Naive thymus-derived CD4-positive, alpha-beta T cell (primary cell): ENCODE results near the gene STX7. TPM values are rescaled to one million over a fixed set of nuclear protein-coding genes. Genes with fewer than 3 reads are reported as not detected.

Experiments
- ATAC-seq: fragments of 150-1000 bp; cut with Tn5 transposase; 2 replicates; pipeline ENCODE4 v1.10.0; 2021; ENCODE audit warnings: mild to moderate bottlenecking, moderate library complexity
- CTCF ChIA-PET: fragments of 350-600 bp; sonication (Branson Sonifier 250); formaldehyde crosslinking; loops from one replicate; lab custom pipeline; 2021; ENCODE audit warnings: antibody characterized with exemption; lab: Charles Lee
- POLR2A ChIA-PET: fragments of 350-600 bp; sonication (Branson Sonifier 250); formaldehyde crosslinking; loops from one replicate; lab custom pipeline; 2021; ENCODE audit warnings: antibody characterized with exemption, inconsistent platforms; lab: Charles Lee
- DNase-seq, 9 donors: peaks; one replicate each; pipeline versions ENCODE4 v3.0.0 to v3.0.0-alpha.2; 2020 to 2022; ENCODE audit warnings: mixed read lengths in 1 of 9
- H3K27ac ChIP-seq: one replicate; pipeline ENCODE4 v1.7.0; 2013; ENCODE audit warnings: mild to moderate bottlenecking, low read depth, low read length, moderate library complexity
- H3K27me3 ChIP-seq, 2 donors: one replicate each; pipeline ENCODE4 v1.7.0; 2013; ENCODE audit warnings: low read length in 2 of 2, mild to moderate bottlenecking in 2 of 2, moderate library complexity in 2 of 2; ENCODE audit not compliant: control insufficient read depth in 2 of 2, insufficient read depth in 2 of 2
- H3K36me3 ChIP-seq, 3 experiments: 1 replicate in 2 of 3; 2 replicates in 1 of 3; pipeline ENCODE4 v1.7.0; 2013; ENCODE audit warnings: low read length in 3 of 3, mild to moderate bottlenecking in 3 of 3, moderate library complexity in 1 of 3; ENCODE audit not compliant: insufficient read depth in 3 of 3, control insufficient read depth in 2 of 3
- H3K4me1 ChIP-seq, 2 donors: one replicate each; pipeline ENCODE4 v1.7.0; 2013; ENCODE audit warnings: low read length in 2 of 2, mild to moderate bottlenecking in 2 of 2, moderate library complexity in 1 of 2; ENCODE audit not compliant: control insufficient read depth in 2 of 2, insufficient read depth in 2 of 2
- H3K4me3 ChIP-seq: 2 replicates; pipeline ENCODE4 v1.7.0; 2013; ENCODE audit warnings: mild to moderate bottlenecking, low read length
- H3K9me3 ChIP-seq, 3 experiments: 1 replicate in 2 of 3; 2 replicates in 1 of 3; pipeline ENCODE4 v1.7.0; 2013; ENCODE audit warnings: low read length in 3 of 3; ENCODE audit not compliant: control insufficient read depth in 2 of 3
- H3K27ac Mint-ChIP-seq, 9 donors: one replicate each; pipeline ENCODE4 v1.8.0; 2020 to 2022; ENCODE audit warnings: mixed read lengths in 9 of 9, mild to moderate bottlenecking in 8 of 9, moderate library complexity in 5 of 9, inconsistent platforms in 2 of 9
- H3K27me3 Mint-ChIP-seq, 5 donors: one replicate each; pipeline ENCODE4 v1.8.0; 2021 to 2022; ENCODE audit warnings: mixed read lengths in 5 of 5, mild to moderate bottlenecking in 1 of 5
- H3K36me3 Mint-ChIP-seq, 5 donors: one replicate each; pipeline ENCODE4 v1.8.0; 2020 to 2022; ENCODE audit warnings: mixed read lengths in 5 of 5, mild to moderate bottlenecking in 3 of 5, inconsistent platforms in 1 of 5
- H3K4me1 Mint-ChIP-seq, 7 donors: one replicate each; pipeline ENCODE4 v1.8.0; 2020 to 2022; ENCODE audit warnings: mixed read lengths in 7 of 7, mild to moderate bottlenecking in 3 of 7, inconsistent platforms in 1 of 7
- H3K4me3 Mint-ChIP-seq, 10 donors: one replicate each; pipeline ENCODE4 v1.8.0; 2020 to 2022; ENCODE audit warnings: mild to moderate bottlenecking in 10 of 10, mixed read lengths in 10 of 10, moderate library complexity in 6 of 10, inconsistent platforms in 2 of 10
- H3K9me3 Mint-ChIP-seq, 11 donors: one replicate each; pipeline ENCODE4 v1.8.0; 2020 to 2022; ENCODE audit warnings: mixed read lengths in 11 of 11, mild to moderate bottlenecking in 4 of 11, inconsistent platforms in 1 of 11, moderate library complexity in 1 of 11
- intact Hi-C, 2 donors: fragments of 100-400 bp; cut with micrococcal nuclease; formaldehyde crosslinking; loops; one replicate each; pipeline ENCODE4 v1.15.1; 2023
- polyA plus RNA-seq, 2 donors: library from polyadenylated mRNA; unstranded; fragments of 300-500 nt; fragmentation: Illumina TruSeq; gene quantifications; one replicate each; pipeline ENCODE4 v1.2.3, GENCODE V29; 2021
- total RNA-seq, 6 experiments: library from RNA in 5 of 6; stranded (reverse) in 5 of 6; gene quantifications; 1 replicate in 5 of 6; 2 replicates in 1 of 6; pipeline ENCODE4 v1.2.3 and lab custom pipeline; 2021 to 2026

STX7 gene
- total and polyA plus RNA-seq, 7 experiments from 2014 or later, result 8.6 to 43.3 (median 18.3) TPM

DNA sequence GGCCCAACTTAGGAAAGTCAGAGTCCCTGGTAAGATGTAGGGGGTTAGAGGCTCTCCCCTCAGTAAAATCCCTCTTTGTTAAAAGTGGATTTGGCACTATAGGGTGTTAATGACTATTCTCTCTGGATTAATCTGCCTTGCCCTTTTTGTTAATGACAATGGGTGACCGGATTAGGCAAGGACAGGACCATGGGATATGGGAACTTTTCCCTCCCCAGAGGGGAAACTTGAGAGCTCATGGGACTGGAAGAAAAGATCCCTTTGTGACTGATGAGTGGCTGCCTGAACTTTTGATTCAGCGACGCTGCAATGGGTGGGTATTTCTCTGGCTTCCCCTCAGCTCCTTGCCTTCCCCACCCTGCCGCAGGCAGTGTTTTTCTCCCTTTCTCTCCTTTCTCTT, 12.9 kb upstream of the STX7 start:
- Mint-ChIP-seq H3K4me1 (peaks cover 0 to 3% (median 0%) of the 10 kb centered on the region in 7 donors), H3K9me3 (no peaks in the 10 kb centered on the region), H3K27ac (no peak overlapping the region), H3K27me3 (peaks cover 18 to 53% (median 43%) of the 10 kb centered on the region in 5 donors), H3K36me3 (no peaks in the 10 kb centered on the region), H3K4me3 (no peak overlapping the region)
- CTCF ChIA-PET, result interaction anchor here (0.5 to 1.0 kb wide), 2 partner anchors 37 to 1390 kb away, joined by 3 read pairs; no protein-coding TSS in a partner anchor
- no peak overlapping the region for H3K4me3 ChIP-seq
- DNase-seq (no peak), ATAC-seq (no peak)
- H3K4me1 ChIP-seq, result no peaks in the 10 kb centered on the region
- POLR2A ChIA-PET, result no interaction called here
- no peaks in the 10 kb centered on the region for H3K36me3 ChIP-seq
- intact Hi-C loops, result no loop called here
- peaks cover 0 to 5% of the 10 kb centered on the region in 2 donors for H3K27me3 ChIP-seq
- no peaks in the 10 kb centered on the region for H3K9me3 ChIP-seq
- no peak overlapping the region for H3K27ac ChIP-seq

DNA sequence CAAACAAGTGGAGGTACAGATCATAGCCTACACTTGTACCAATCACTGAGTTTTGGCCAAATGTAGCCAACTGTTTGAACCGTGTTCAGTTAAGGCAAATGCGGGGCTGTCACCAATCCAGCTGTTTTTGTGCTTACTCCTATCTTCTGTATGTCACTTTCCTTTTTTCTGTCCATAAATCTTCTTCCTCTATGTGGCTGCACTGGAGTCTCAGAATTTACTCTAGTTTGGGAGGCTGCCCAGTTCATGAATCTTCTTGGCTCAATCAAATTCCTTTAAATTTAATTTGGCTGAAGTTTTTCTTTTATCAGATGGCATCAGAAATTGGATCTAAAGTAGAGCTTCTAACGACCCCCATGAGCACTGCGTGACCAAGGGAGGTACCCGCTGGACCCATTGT, 11.7 kb upstream of the STX7 start:
- intact Hi-C loops, result no loop called here
- Mint-ChIP-seq H3K4me1 (no peaks in the 10 kb centered on the region), H3K27ac (peak overlapping the region in 1 of 9 donors; percentile 1), H3K9me3 (no peaks in the 10 kb centered on the region), H3K27me3 (peaks cover 18 to 58% (median 45%) of the 10 kb centered on the region in 5 donors), H3K4me3 (no peak overlapping the region), H3K36me3 (no peaks in the 10 kb centered on the region)
- ATAC-seq, result no peak
- POLR2A ChIA-PET, result no interaction called here
- H3K27me3 ChIP-seq, result peaks cover 0 to 5% of the 10 kb centered on the region in 2 donors
- no peaks in the 10 kb centered on the region for H3K9me3 ChIP-seq
- H3K36me3 ChIP-seq, result no peaks in the 10 kb centered on the region
- DNase-seq, result no peak
- H3K4me1 ChIP-seq, result no peaks in the 10 kb centered on the region
- no peak overlapping the region for H3K4me3 ChIP-seq
- CTCF ChIA-PET, result interaction anchor here (1.2 to 1.6 kb wide), 2 partner anchors 12 to 1027 kb away, joined by 4 read pairs; partner anchors contain the start of gene STX7
- H3K27ac ChIP-seq, result no peak overlapping the region

DNA sequence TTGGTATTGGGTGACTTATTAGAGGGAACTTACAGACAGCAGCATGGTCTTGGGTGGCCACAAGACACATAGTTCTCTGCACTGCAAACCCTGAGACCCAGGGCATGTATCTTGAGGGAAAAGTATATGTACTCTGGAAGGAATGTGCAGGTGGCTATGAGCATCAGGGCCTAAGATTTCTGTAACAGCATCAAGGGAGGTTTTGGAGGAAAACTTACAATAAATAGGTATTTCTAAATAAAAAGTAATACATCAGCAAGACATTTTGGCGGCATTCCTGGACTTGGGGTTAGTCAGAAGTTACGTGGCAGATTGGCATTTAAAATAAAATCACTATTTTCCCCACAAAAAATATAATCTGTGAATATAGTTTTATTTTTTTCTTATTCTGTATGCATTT, 8.0 kb upstream of the STX7 start:
- intact Hi-C loops, result no loop called here
- Histone ChIP-seq H3K36me3 (no peaks in the 10 kb centered on the region), H3K27ac (no peak overlapping the region), H3K27me3 (peaks cover 0 to 5% of the 10 kb centered on the region in 2 donors), H3K4me3 (no peak overlapping the region), H3K4me1 (no peaks in the 10 kb centered on the region), H3K9me3 (no peaks in the 10 kb centered on the region)
- DNase-seq, result no peak
- CTCF ChIA-PET, result no interaction called here
- POLR2A ChIA-PET, result no interaction called here
- Mint-ChIP-seq H3K27ac (no peak overlapping the region), H3K4me3 (no peak overlapping the region), H3K36me3 (no peaks in the 10 kb centered on the region), H3K9me3 (no peaks in the 10 kb centered on the region), H3K4me1 (no peaks in the 10 kb centered on the region), H3K27me3 (peaks cover 15 to 76% (median 29%) of the 10 kb centered on the region in 5 donors)
- ATAC-seq, result no peak

DNA sequence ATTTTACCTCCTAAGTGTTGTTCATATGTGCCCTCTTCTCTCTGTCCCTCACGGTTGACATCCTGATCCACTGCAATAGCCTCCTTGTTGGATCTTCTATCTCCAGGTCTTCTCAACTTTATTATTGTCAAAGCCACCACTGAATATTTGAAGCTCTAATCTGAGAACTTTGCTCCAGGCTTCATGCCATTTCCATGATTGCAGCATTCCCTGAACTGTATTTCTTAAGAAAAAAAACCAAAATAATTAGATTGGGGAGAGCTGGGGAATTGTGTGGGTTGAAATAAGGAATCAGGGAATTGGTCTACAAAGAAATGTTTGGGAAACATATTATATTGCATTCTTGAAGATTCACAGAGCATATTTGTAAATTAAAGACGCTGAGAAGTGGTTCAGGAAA, 2.5 kb upstream of the STX7 start:
- no peaks in the 10 kb centered on the region for H3K9me3 Mint-ChIP-seq

DNA sequence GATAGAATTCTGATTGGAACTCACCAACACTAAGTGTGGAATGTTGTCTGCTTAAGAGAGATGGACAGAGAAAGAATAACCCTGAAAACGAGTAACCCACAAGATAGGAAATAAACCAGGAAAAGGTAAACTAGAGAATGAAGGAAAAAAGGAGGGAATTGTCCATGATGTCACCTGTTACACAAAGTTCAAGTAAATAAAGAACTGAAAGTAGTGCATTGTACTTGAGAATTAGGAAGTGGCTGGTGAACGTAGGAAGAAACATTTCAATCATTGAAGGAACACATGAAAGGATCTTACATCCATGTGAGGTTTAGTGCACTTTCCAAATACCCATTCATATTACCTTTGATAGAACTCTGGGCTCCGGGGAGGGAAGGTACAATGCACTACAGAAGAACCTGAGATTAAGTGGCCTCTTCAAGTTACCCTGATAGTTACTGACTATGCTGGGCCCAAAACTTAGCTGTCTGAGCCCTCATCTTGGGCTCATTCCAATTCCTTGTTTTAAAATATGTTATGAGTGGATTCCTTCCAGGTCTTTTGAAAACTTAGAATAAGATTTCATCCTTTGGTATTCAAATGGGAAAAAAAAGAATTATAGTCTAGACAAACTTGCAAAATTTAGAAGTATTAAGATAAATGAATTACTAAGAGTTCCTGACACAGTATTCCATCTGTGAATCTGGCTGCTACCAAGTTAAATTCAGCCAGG, 1.1 kb upstream of the STX7 start:
- Mint-ChIP-seq H3K36me3 (peaks cover 0 to 2% (median 0%) of the 10 kb centered on the region in 5 donors), H3K4me3 (peak overlapping the region; percentile 89 to 99 (median 98)), H3K27me3 (peaks cover 0 to 32% (median 0%) of the 10 kb centered on the region in 5 donors), H3K9me3 (no peaks in the 10 kb centered on the region), H3K27ac (peak overlapping the region in 3 of 9 donors; percentile 81 to 92 (median 82)), H3K4me1 (peaks cover 20 to 39% (median 28%) of the 10 kb centered on the region in 7 donors)
- intact Hi-C loops, result loop anchor here (1.0 to 5.0 kb wide), 8 partner anchors 29 to 1658 kb away; partner anchors contain the start of genes RPS12 (in 2 of the 2), MED23 (in 1 of the 2), SLC18B1 (in 1 of the 2) and TBPL1 (in 1 of the 2)
- Histone ChIP-seq H3K27me3 (no peaks in the 10 kb centered on the region), H3K4me1 (peaks cover 10 to 11% of the 10 kb centered on the region in 2 donors), H3K9me3 (no peaks in the 10 kb centered on the region), H3K4me3 (no peak overlapping the region), H3K36me3 (peaks cover 0 to 5% (median 0%) of the 10 kb centered on the region in 3 experiments), H3K27ac (no peak overlapping the region)
- no peak for DNase-seq
- ChIA-PET POLR2A (interaction anchor here (1.5 kb wide), 1 partner anchor 302 kb away, joined by 3 read pairs; no protein-coding TSS in a partner anchor), CTCF (interaction anchor here (1.1 kb wide), 1 partner anchor 10 kb away, joined by 4 read pairs; no protein-coding TSS in a partner anchor)
- no peak for ATAC-seq

More for the DNA sequence above, 2.5 kb upstream of the STX7 start:
- intact Hi-C loops, result no loop called here
- Histone ChIP-seq H3K9me3 (no peaks in the 10 kb centered on the region), H3K27me3 (no peaks in the 10 kb centered on the region), H3K4me3 (no peak overlapping the region), H3K4me1 (peaks cover 10 to 11% of the 10 kb centered on the region in 2 donors), H3K36me3 (peaks cover 0 to 5% (median 0%) of the 10 kb centered on the region in 3 experiments), H3K27ac (no peak overlapping the region)
- ChIA-PET CTCF (interaction anchor here (1.0 kb wide), 1 partner anchor 236 kb away, joined by 3 read pairs; no protein-coding TSS in a partner anchor), POLR2A (interaction anchor here (1.5 kb wide), 1 partner anchor 301 kb away, joined by 3 read pairs; no protein-coding TSS in a partner anchor)
- Mint-ChIP-seq H3K36me3 (peaks cover 0 to 2% (median 0%) of the 10 kb centered on the region in 5 donors), H3K4me3 (no peak overlapping the region), H3K4me1 (peaks cover 20 to 32% (median 26%) of the 10 kb centered on the region in 7 donors), H3K27me3 (peaks cover 0 to 42% (median 3%) of the 10 kb centered on the region in 5 donors), H3K27ac (no peak overlapping the region)
- ATAC-seq, result no peak
- no peak for DNase-seq

DNA sequence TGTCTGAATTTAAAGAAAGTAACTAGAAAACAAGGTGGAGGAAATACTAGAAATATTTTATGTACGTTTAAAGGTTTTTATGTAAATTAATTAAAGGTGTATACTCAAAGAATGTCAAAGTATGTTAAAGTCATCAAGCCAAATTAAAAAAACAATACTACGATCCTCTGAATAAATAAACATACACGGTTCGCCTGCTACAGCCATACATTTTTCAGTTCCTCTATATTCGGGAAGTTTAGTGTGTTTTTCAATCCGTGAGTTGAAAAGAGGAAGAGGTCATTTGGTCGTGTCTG, 626 bp downstream of the STX7 start:
- Mint-ChIP-seq H3K4me1 (peaks cover 23 to 56% (median 44%) of the 10 kb centered on the region in 7 donors), H3K4me3 (peak overlapping the region; percentile 87 to 95 (median 90)), H3K27ac (peak overlapping the region in 7 of 9 donors; percentile 16 to 81 (median 58)), H3K9me3 (no peaks in the 10 kb centered on the region), H3K36me3 (peaks cover 3 to 17% (median 5%) of the 10 kb centered on the region in 5 donors), H3K27me3 (peaks cover 0 to 22% (median 0%) of the 10 kb centered on the region in 5 donors)
- intact Hi-C loops, result loop anchor here (2.0 to 5.0 kb wide), 4 partner anchors 27 to 1660 kb away; partner anchors contain the start of gene MED23 (in 1 of the 2)
- H3K27ac ChIP-seq, result peak overlapping the region; percentile 63
- H3K4me3 ChIP-seq, result peak overlapping the region; percentile 78
- H3K9me3 ChIP-seq, result no peaks in the 10 kb centered on the region
- no peak for DNase-seq
- peaks cover 11 to 14% of the 10 kb centered on the region in 2 donors for H3K4me1 ChIP-seq
- CTCF ChIA-PET, result interaction anchor here (0.6 kb wide), 1 partner anchor 28 kb away, joined by 3 read pairs; no protein-coding TSS in a partner anchor
- no peaks in the 10 kb centered on the region for H3K27me3 ChIP-seq
- no peak for ATAC-seq
- H3K36me3 ChIP-seq, result peaks cover 0 to 5% (median 0%) of the 10 kb centered on the region in 3 experiments
- POLR2A ChIA-PET, result interaction anchor here (1.2 to 1.6 kb wide), 4 partner anchors 286 to 302 kb away, joined by 4 to 12 read pairs (median 5); partner anchors contain the start of genes RPS12 and SLC18B1
